HG02610 (cell line): ENCODE results near the gene ASTL.
"Not testable (repeated sequence)": the region's sequence is repeated elsewhere in the genome, so short reads cannot be mapped to it uniquely, and the experiment has no call there.

ENCODE experiments used
- ATAC-seq: cut with Tn5 transposase; IDR thresholded peaks from one replicate; pipeline ENCODE4 v1.9.1; 2021; ENCODE audit warnings: mild to moderate bottlenecking, moderate library complexity; ENCODE audit not compliant: unreplicated experiment

ASTL gene

DNA sequence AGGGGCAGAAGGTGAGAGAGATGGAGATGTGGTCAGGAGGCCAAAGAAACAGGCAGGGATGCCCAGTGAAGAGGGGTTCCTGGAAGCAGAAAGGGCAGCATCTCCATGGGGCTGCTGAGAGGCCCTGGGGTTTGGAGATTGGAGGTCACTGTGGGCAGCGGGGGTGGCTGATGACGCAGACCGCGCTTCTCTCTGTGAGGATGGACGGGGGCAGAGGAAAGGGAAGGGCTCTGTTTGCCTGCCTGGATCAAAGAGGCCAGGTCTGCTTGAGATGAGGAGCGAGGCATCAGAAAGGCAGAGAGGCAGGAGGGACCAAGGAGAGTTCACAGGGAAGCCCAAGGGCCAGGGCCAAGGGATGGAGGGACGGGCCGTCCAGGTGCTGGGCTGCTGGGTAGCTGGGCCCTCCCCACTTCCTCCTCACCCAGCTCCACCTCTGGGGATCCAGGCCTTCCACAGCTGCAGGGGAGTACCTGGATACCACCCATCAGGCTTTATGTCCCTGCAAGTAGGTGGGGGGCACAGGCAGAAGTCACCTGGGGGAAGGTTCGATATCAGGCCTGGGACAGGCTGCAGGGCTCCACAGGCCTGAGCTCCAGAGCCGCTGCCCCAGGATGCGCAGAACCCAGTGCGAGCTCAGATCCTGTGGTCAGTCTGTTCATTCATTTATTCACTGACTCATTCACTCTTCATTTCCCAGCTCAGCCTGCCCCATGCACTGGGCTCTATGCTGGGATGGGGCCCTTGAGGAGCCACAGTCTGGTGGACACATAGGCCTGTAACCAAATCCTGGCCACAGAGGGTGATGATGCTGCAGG lies 52.6 kb downstream of the ASTL start:
- no peak for ATAC-seq

DNA sequence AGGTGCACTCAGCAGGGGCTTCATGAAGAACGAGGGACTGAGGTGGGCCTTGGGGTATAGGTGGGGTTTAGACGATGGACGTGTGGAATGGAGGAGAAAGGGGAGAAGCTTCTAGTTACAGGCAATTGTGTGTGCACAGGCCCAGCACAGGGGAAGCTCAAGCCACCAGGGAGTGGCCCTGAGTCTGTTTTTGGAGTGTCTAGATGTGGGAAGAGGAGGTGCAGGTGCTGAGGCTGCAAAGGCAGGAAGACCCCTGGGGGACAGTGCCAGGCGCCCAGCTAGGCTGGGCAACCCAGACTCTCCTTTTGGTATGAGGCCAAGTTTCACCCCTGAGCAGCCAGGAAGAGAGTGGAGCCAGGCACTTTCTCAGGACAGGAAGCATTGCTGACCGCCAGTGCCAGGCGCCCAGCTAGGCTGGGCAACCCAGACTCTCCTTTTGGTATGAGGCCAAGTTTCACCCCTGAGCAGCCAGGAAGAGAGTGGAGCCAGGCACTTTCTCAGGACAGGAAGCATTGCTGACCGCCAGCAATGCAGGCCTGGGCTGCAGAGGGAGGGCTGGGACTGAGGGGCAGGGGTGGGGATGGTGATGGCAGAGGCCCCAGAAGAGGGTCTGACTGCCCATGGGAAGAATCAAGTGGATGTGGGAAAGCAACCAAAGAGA lies 53.3 kb downstream of the ASTL start:
- not testable (repeated sequence) for ATAC-seq

DNA sequence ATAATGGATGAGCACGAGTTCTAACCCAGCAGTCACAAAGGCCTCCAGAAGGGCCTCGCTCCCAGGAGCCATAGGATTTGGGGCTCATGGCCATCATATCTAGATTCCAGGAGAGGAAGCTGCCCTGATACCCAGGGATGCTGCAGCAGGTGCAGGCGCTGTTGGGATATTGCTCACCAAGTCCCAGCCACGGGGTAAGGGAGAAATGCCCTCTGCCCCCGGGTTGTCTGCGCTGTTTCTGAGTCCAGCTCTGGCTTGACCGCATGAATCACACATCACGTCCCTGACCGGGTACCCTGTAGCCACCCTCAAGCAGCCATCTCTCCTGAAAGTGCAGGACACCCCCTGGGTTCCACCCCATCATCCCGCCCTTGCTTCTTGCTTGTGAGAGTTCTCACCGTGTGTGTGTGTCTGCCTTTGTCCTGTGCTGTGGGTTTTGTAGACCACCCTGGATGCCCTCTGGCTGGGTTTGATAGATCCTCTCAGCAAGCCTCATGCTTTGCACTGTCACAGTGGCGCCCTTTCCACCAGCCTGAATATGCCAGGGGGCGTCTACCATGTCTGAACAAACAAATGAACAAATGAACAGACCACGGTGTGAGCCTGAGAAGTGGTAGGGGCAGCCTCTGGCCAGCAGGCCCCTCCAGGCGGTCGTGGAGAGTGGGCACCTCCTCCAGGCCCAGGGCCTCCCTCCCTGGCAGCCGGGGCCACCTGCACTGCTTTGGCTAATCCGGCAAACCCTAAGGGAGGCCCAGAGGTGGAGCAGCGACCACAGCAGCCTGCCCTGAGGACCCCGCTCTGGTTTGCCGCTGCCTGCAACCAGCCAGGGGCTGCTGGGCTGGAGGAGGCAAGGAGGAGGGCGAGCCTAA lies 54.1 kb downstream of the ASTL start:
- ATAC-seq, result no peak

DNA sequence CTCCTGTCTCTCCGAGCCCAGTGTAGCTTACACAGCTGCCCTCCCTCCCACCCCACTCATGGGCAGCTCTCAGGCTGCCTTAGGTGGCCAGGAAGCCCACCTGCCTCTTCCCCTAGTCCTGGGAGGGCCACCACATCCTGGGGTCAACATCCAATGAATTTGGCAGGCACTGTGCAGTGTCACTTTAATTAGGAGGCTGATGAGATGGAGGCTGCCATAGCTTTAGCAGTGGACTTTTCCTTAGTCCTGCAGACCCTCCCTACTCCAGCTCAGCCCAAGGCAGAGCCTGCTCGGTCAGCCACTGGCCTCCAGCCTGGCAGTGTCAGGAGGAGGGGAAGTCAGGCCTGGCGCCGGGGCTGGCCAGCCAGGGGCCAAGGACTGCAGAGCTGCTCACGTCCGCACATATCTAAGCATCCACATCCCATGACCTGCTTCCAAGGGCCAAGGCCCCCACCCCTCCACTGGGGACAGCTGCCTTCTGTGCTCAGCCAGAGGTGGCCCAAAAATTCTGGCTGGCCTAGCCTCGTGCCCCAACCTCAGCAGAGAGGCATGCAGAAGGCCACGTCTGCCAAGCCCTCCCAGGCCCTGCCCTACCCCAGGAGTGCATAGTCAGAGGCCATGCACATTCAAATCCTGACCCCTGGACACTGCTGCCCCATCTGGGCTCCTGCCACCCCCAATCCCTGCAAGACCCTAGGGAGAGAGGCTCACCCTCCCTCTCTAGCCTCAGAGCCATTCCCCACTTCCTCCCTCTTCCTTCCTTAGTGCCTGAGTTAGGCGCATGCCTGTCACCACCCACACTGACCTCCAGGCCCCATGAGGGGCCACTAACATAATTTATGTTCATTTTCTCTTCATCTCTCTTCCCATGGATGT lies 55.0 kb downstream of the ASTL start:
- ATAC-seq, result no peak

DNA sequence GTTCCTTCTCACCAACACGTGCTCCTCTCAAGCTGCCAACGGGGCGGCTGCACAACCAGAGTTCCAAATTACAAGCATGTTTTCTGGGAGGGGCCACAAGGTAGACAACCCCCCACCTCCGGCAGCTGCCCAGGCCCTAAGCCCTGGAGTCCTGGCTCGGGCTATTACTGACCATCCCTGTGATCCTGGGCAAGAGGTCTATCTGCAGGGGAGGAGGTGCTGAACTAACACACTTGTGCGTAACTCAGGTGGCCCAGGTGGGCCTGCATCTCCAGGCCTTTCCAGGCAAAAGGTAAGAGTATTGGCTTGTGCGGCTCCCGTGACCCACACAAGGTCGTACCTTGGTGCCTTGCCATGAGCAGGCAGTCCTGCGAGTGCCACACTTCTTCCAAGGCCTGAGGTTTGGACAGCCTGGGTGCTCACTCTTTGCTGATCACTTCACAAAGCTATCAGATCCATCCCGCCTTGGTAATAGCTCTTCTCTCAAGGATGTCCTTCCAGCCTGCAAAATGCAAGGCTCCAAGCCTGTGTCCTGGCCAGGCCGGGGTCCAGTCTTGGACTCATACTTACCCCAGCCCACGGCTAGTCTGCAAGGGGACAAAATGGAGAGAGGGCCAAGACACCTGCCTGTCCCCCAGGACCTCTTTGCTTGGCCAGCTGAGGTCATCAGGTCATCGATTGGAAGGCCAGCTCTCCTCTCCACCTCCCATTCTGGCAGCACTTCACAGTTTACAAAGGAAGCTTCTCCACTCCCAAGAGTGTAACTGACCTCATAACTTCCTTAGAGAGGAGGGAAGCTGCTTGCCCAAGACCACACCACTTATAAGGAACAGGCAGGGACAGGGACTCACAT lies 55.9 kb downstream of the ASTL start:
- ATAC-seq, result no peak

DNA sequence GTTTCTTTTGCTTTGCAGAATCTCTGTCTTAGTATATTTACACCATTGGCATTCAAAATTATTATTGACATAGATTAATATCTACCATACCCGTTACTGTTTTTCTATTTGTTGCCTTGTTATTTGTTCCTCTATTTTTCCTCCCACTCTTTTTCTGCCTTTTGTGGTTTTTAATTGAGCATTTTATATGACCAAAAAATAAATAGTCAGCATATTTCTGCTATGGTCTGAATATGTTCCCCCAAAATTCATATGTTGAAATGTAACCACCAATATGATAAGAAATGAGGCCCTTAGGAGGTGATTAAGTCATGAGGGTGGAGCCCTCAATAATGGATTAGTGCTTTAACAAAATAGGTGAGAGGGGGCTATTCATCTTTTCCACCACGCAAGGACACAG lies 57.3 kb downstream of the ASTL start:
- ATAC-seq, result no peak

DNA sequence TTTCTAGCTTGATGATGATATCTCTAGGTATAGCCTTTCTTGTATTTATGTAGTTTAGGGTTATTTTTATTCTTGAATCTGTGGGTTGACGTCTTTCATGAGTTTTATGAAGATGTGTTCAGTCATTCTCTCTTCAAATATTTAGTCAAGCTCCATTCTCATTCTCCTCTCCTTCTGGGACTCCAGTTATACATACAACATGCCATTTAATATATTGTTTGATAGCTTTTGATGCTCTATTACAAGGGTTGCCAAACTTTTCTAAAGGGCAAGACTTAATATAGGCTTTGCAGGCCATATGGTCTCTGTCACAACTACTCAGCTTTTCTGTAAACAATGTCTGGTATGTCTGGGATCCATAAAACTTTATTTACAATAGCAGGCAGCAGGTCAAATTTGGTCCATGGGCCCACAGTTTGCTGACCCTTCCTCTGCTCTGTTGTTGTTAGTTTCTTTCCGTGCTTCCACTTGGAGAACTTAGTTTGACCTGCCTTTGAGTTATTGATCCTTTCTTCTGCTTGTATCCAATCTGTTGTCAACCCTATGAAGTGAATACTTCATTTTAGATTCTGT lies 63.0 kb downstream of the ASTL start:
- no peak for ATAC-seq

DNA sequence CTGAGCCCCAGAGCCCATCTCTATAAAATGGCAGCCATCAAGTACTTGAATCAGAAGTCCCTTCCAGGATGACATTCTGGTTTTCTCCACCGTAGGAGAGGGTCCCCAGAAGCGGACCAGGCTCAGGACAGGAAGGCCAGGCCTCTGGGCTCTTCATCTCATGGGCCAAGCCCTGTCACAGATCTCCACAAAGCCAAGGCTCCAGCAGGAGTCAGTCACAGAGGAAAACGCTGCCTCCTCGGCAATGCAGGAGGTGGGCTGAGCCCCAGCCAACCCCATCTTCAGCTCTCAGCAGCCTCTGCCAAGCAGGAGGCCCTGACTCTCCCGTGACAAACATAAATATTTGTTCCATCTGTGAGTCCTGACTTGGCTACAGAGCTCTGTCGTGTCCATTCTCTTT lies 64.1 kb downstream of the ASTL start:
- no peak for ATAC-seq

DNA sequence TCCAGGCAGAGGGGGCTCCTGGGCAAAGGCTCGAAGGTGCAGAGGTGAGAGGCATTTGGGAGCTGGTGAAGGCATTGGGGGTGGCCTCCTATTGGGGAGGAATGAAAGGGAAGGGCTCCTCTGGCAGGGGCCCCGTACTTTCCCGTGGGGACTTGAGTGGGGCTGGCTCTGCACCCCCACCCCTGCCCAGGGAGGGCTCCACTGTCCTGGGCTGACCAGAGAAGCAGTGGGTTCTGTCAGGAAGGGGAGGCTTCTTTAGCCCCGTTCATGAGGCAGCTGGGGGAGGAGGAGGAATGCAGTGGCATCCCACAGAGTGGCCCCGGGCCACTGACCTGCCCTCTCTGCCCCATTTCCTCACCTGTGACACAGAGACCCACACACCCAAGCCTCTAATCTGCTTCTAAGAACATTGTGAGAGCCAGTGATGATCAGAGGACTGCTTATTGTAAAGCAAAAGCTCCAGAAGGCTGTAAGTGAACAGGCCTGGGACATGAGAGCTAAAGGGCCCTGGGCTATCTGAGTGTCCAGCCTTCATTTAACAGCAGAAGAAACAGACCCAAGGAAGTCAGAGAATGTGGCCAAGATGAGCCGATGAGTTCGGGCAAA lies 65.0 kb downstream of the ASTL start:
- no peak for ATAC-seq
